Psoas muscle (tissue), 8 donors: ENCODE measurements around the gene PHC3. TPM values are rescaled to one million over a fixed set of nuclear protein-coding genes. Genes with fewer than 3 reads are reported as not detected.

Experiments used
- ATAC-seq, 4 donors: fragments of 200-7000 bp; cut with Tn5 transposase; one replicate each; pipeline ENCODE4 v1.9.1; 2020; ENCODE audit warnings: moderate library complexity in 3 of 4, mild to moderate bottlenecking in 2 of 4
- DNase-seq, 2 donors: peaks; one replicate each; pipeline ENCODE4 v3.0.0-alpha.2; 2020
- H3K27ac ChIP-seq: fragments of 200-600 bp; one replicate; pipeline ENCODE4 v1.8.0; 2022
- H3K27me3 ChIP-seq, 3 donors: fragments of 200-600 bp in 1 of 3; one replicate each; pipeline versions ENCODE4 v1.6.1 to v1.8.0; 2013 to 2022; ENCODE audit warnings: low read length in 2 of 3, mild to moderate bottlenecking in 2 of 3, moderate library complexity in 1 of 3; ENCODE audit not compliant: insufficient read depth in 3 of 3
- H3K36me3 ChIP-seq, 2 donors: fragments of 200-600 bp in 1 of 2; one replicate each; pipeline versions ENCODE4 v1.6.1 to v1.8.0; 2013 to 2022; ENCODE audit warnings: low read depth in 1 of 2, mild to moderate bottlenecking in 1 of 2, moderate library complexity in 1 of 2; ENCODE audit not compliant: insufficient read depth in 1 of 2
- H3K4me1 ChIP-seq: fragments of 200-600 bp; one replicate; pipeline ENCODE4 v1.8.0; 2022
- H3K4me3 ChIP-seq: fragments of 200-600 bp; one replicate; pipeline ENCODE4 v1.8.0; 2022; ENCODE audit warnings: mild to moderate bottlenecking
- H3K9me3 ChIP-seq: fragments of 200-600 bp; one replicate; pipeline ENCODE4 v1.8.0; 2022
- CTCF ChIP-seq: fragments of 200-600 bp; IDR thresholded peaks from one replicate; pipeline ENCODE4 v1.8.0; 2022; ENCODE audit warnings: antibody characterized with exemption
- WGBS, 3 donors: extraction: QIAGEN DNeasy Blood & Tissue Kit; methylation state at CpG; one replicate each; pipeline versions ENCODE4 v1.1.6 to v1.1.7; 2013; 5-methylcytosine and 5-hydroxymethylcytosine counted together
- intact Hi-C, 2 donors: fragments of 100-400 bp; cut with DNase I; formaldehyde crosslinking; loops; one replicate each; pipeline versions ENCODE4 v1.11.0 to v1.14.2; 2022
- polyA plus RNA-seq, 3 donors: library from polyadenylated mRNA; stranded (reverse); fragments of 200-250 nt; gene quantifications; one replicate each; pipeline ENCODE4 v1.2.3, GENCODE V29; 2013
- total RNA-seq, 4 donors: library from RNA; stranded (reverse); fragmentation: NEBNext Ultra II Directional in 2 of 4; extraction: Animal tissue kit (Norgen Biotek cat#: 25700) in 2 of 4; gene quantifications; one replicate each; pipeline versions ENCODE4 v1.2.1 to v1.2.4, GENCODE V29; 2021 to 2023
- donor health status: healthy with polysubstance abuse.
- donor health status: DM: no; HTN: no; CAD: no; lungs with moderate emphysema.
- donor health status: Bipolar disorder and iron deficiency.
- donor health status: healthy.
- donor health status: DM: yes; HTN: yes; CAD: no.
- donor health status: DM: no; HTN: no; CAD: no.
- donor health status: DM: no; HTN: no; CAD: no.
- donor health status: DM: yes; HTN: yes; CAD: no.

PHC3 gene
- total and polyA plus RNA-seq, 7 donors = 4.0 to 41.7 (median 35.2) TPM

- Histone ChIP-seq H3K27me3 (no peaks in the 10 kb centered on the region), H3K4me1 (no peaks in the 10 kb centered on the region), H3K27ac (no peak overlapping the region), H3K36me3 (peaks cover 0 to 88% of the 10 kb centered on the region in 2 donors), H3K9me3 (no peaks in the 10 kb centered on the region), H3K4me3 (no peak overlapping the region)
- no peak for DNase-seq
- TF ChIP-seq CTCF = no peak
- 81 to 86% (median 86%) methylated on average over 3 of the region's 3 CpGs for WGBS, 3 donors
- intact Hi-C loops = loop anchor here in 1 of 2 donors (10.0 kb wide), 2 partner anchors 66 to 314 kb away; no protein-coding TSS in a partner anchor
- no peak for ATAC-seq
Observed at GRCh38 chr3:170108955-170109354, 72.6 kb downstream of the PHC3 start.

- ATAC-seq (no peak), DNase-seq (no peak)
- Histone ChIP-seq H3K9me3 (no peaks in the 10 kb centered on the region), H3K4me1 (no peaks in the 10 kb centered on the region), H3K4me3 (no peak overlapping the region), H3K36me3 (peaks cover 0 to 88% of the 10 kb centered on the region in 2 donors), H3K27me3 (no peaks in the 10 kb centered on the region), H3K27ac (no peak overlapping the region)
- WGBS, 3 donors = 93 to 100% (median 94%) methylated on average over 1 of the region's 1 CpG
- intact Hi-C loops = loop anchor here in 1 of 2 donors (10.0 kb wide), 2 partner anchors 67 to 313 kb away; no protein-coding TSS in a partner anchor
- TF ChIP-seq CTCF = no peak
Observed at GRCh38 chr3:170107941-170108340, 73.6 kb downstream of the PHC3 start.

GRCh38 chr3:170102431-170102830 is 79.1 kb downstream of the PHC3 start:
- DNase-seq = no peak
- WGBS, 3 donors = 94 to 96% (median 96%) methylated on average over 8 of the region's 8 CpGs
- no peaks in the 10 kb centered on the region for H3K4me1 ChIP-seq
- no peaks in the 10 kb centered on the region for H3K9me3 ChIP-seq
- ATAC-seq = no peak
- peaks cover 3 to 100% of the 10 kb centered on the region in 2 donors for H3K36me3 ChIP-seq
- no peak overlapping the region for H3K27ac ChIP-seq
- H3K27me3 ChIP-seq = no peaks in the 10 kb centered on the region
- no peak for TF ChIP-seq CTCF
- intact Hi-C loops = loop anchor here in 1 of 2 donors (10.0 kb wide), 2 partner anchors 72 to 308 kb away; no protein-coding TSS in a partner anchor
- no peak overlapping the region for H3K4me3 ChIP-seq

- H3K36me3 ChIP-seq = peaks cover 6 to 100% of the 10 kb centered on the region in 2 donors
- intact Hi-C loops = loop anchor here in 1 of 2 donors (10.0 kb wide), 2 partner anchors 74 to 306 kb away; no protein-coding TSS in a partner anchor
Observed at GRCh38 chr3:170100944-170101343, 80.6 kb downstream of the PHC3 start.

More at GRCh38 chr3:170100944-170101343, 80.6 kb downstream of the PHC3 start:
- TF ChIP-seq CTCF = no peak
- H3K9me3 ChIP-seq = no peaks in the 10 kb centered on the region
- H3K4me3 ChIP-seq = no peak overlapping the region
- DNase-seq (no peak), ATAC-seq (no peak)
- 93 to 100% (median 97%) methylated on average over 1 of the region's 1 CpG for WGBS, 3 donors
- H3K27me3 ChIP-seq = no peaks in the 10 kb centered on the region
- no peak overlapping the region for H3K27ac ChIP-seq
- no peaks in the 10 kb centered on the region for H3K4me1 ChIP-seq
